SK-N-SH (cell line): Measurements from ENCODE around the gene CRAT.

Experiments
- CTCF ChIP-seq: fragments of 200-600 bp; sonication (generic); IDR thresholded peaks from 2 replicates; pipeline ENCODE4 v1.6.1; 2017; ENCODE audit warnings: antibody characterized with exemption, mild to moderate bottlenecking, moderate library complexity
- GATA2 ChIP-seq: sonication (generic); formaldehyde crosslinking; IDR thresholded peaks from 2 replicates; pipeline ENCODE4 v1.5.0; 2020; ENCODE audit warnings: mild to moderate bottlenecking, missing genetic modification reagents
- MAX ChIP-seq: IDR thresholded peaks from 2 replicates; pipeline ENCODE4 v1.4.0; 2012; ENCODE audit warnings: low read depth
- PBX3 ChIP-seq: IDR thresholded peaks from 2 replicates; pipeline ENCODE4; 2012
- POLR2AphosphoS5 ChIP-seq: IDR thresholded peaks from 2 replicates; pipeline ENCODE4 v1.6.1; 2012; ENCODE audit warnings: low read depth, low read length
- SIN3A ChIP-seq: IDR thresholded peaks from 2 replicates; pipeline ENCODE4 v1.6.1; 2012; ENCODE audit warnings: low read depth, mild to moderate bottlenecking, low read length, moderate library complexity, borderline replicate concordance
- ZBTB33 ChIP-seq: IDR thresholded peaks from 2 replicates; pipeline ENCODE4 v1.4.0; 2012; ENCODE audit warnings: low read depth, borderline replicate concordance
- TF ChIP-seq, protein P1 (sequence below): IDR thresholded peaks from 2 replicates; pipeline ENCODE4 v1.6.1; 2012; ENCODE audit warnings: mild to moderate bottlenecking, low read depth, low read length, moderate library complexity

- TF ChIP-seq, protein P1, sequence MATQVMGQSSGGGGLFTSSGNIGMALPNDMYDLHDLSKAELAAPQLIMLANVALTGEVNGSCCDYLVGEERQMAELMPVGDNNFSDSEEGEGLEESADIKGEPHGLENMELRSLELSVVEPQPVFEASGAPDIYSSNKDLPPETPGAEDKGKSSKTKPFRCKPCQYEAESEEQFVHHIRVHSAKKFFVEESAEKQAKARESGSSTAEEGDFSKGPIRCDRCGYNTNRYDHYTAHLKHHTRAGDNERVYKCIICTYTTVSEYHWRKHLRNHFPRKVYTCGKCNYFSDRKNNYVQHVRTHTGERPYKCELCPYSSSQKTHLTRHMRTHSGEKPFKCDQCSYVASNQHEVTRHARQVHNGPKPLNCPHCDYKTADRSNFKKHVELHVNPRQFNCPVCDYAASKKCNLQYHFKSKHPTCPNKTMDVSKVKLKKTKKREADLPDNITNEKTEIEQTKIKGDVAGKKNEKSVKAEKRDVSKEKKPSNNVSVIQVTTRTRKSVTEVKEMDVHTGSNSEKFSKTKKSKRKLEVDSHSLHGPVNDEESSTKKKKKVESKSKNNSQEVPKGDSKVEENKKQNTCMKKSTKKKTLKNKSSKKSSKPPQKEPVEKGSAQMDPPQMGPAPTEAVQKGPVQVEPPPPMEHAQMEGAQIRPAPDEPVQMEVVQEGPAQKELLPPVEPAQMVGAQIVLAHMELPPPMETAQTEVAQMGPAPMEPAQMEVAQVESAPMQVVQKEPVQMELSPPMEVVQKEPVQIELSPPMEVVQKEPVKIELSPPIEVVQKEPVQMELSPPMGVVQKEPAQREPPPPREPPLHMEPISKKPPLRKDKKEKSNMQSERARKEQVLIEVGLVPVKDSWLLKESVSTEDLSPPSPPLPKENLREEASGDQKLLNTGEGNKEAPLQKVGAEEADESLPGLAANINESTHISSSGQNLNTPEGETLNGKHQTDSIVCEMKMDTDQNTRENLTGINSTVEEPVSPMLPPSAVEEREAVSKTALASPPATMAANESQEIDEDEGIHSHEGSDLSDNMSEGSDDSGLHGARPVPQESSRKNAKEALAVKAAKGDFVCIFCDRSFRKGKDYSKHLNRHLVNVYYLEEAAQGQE: no peak
- TF ChIP-seq GATA2 (no peak), PBX3 (no peak), SIN3A (no peak), CTCF (no peak), MAX (no peak), POLR2AphosphoS5 (no peak), ZBTB33 (no peak)
These were observed 25.9 kb upstream of the CRAT start for GRCh38 chr9:129136446-129137035.
